ENCODE measurements around the gene SLAIN2. TPM values are rescaled to one million over a fixed set of nuclear protein-coding genes. Genes with fewer than 3 reads are reported as not detected.
A peak's percentile ranks its signal among the peaks of the same experiment; 100 is the strongest.
"Not testable (repeated sequence)": the region's sequence is repeated elsewhere in the genome, so short reads cannot be mapped to it uniquely, and the experiment has no call there.

Gene SLAIN2
- total RNA-seq, 1 experiment from 2014 or later: 38.1 TPM

- DNase-seq (ENCODE audit: low spot score): not testable (repeated sequence)
These were observed 99.6 kb downstream of the SLAIN2 start for GRCh38 chr4:48440914-48441313.

- DNase-seq (ENCODE audit: low spot score): no peak
These were observed 104.4 kb downstream of the SLAIN2 start for GRCh38 chr4:48445704-48446103.

- DNase-seq (ENCODE audit: low spot score): no peak
These were observed 105.3 kb downstream of the SLAIN2 start for GRCh38 chr4:48446642-48447041.

GRCh38 chr4:48449151-48449550 is 107.8 kb downstream of the SLAIN2 start:
- DNase-seq (ENCODE audit: low spot score): no peak

- no peak for DNase-seq (ENCODE audit: low spot score)
These were observed 109.4 kb downstream of the SLAIN2 start for GRCh38 chr4:48450740-48451139.

- DNase-seq (ENCODE audit: low spot score): not testable (repeated sequence)
These were observed 110.3 kb downstream of the SLAIN2 start for GRCh38 chr4:48451656-48452055.

- DNase-seq (ENCODE audit: low spot score): no peak
These were observed 113.3 kb downstream of the SLAIN2 start for GRCh38 chr4:48454591-48454990.

- no peak for DNase-seq (ENCODE audit: low spot score)
These were observed 119.7 kb downstream of the SLAIN2 start for GRCh38 chr4:48461000-48461399.

- no peak for DNase-seq (ENCODE audit: low spot score)
These were observed 121.0 kb downstream of the SLAIN2 start for GRCh38 chr4:48462363-48462762.

GRCh38 chr4:48467442-48467841 is 126.1 kb downstream of the SLAIN2 start:
- DNase-seq (ENCODE audit: low spot score): no peak

GRCh38 chr4:48467891-48468290 is 126.6 kb downstream of the SLAIN2 start:
- peak; percentile 8 for DNase-seq (ENCODE audit: low spot score)

GRCh38 chr4:48470137-48470536 is 128.8 kb downstream of the SLAIN2 start:
- DNase-seq (ENCODE audit: low spot score): no peak

GRCh38 chr4:48470570-48470969 is 129.2 kb downstream of the SLAIN2 start:
- no peak for DNase-seq (ENCODE audit: low spot score)

GRCh38 chr4:48472794-48473193 is 131.5 kb downstream of the SLAIN2 start:
- no peak for DNase-seq (ENCODE audit: low spot score)

- no peak for DNase-seq (ENCODE audit: low spot score)
These were observed 134.4 kb downstream of the SLAIN2 start for GRCh38 chr4:48475770-48476169.

Other genes starting within 250 kb of the SLAIN2 start
- not detected in 2 replicates for gene TXK, start 207.3 kb upstream of the SLAIN2 start, total RNA-seq (2014; rRNA removed; shearing (Covaris generic))
- not detected in 2 replicates for gene TEC, start 71.7 kb upstream of the SLAIN2 start, total RNA-seq (2014; rRNA removed; shearing (Covaris generic))
- not detected in 2 replicates for gene SLC10A4, start 141.8 kb downstream of the SLAIN2 start, total RNA-seq (2014; rRNA removed; shearing (Covaris generic))
- gene ZAR1, start 148.7 kb downstream of the SLAIN2 start, total RNA-seq (2014; rRNA removed; shearing (Covaris generic)): not detected in 2 replicates

Data from A172 (cell line).